T-helper 1 cell (primary cell): Measurements from ENCODE around the gene DSC3.
"Not testable (repeated sequence)": the region's sequence is repeated elsewhere in the genome, so short reads cannot be mapped to it uniquely, and the experiment has no call there.

Source experiments
- DNase-seq, 5 donors: peaks; one replicate each; pipeline ENCODE4 v3.0.0-alpha.2; 2012 to 2020

DSC3 gene

DNA sequence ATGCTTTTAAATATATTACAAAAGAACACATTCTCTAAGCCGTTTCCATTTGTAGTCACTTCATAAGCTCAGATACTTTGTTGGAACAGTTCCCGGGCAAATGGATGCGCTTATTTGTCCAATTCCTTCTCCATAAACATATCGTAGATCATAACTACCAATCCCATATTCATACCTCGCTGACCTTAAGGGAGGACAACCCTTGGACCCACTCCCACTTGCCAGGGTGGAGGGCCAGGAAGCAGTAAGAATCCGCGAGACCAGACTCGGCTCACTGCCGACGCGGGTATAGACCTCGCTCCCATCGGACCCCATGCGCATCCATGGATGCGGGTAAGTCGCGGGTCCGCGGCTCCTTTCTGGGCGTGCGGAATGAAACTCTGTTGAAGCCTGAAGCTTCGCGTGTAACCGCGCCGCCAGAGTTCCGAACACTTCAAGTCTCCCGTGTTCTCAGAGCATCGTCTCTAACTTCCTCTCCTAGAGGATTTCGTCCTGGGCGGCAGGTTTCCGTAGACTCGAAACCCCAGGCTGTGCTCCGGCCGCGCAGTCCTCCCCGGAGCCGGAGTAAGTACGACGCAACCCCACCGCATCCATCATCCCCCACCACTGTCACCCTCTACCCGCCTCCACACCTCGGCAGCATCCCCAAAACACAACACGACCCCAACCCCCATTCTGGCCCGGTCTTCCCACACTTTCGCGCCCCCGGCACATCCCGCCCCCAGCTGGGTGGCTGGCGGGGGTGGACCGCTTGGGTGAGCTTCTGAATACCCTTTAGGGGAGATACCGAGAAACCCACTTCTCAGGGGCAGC lies 1.1 kb downstream of the DSC3 start:
- DNase-seq = no peak

DNA sequence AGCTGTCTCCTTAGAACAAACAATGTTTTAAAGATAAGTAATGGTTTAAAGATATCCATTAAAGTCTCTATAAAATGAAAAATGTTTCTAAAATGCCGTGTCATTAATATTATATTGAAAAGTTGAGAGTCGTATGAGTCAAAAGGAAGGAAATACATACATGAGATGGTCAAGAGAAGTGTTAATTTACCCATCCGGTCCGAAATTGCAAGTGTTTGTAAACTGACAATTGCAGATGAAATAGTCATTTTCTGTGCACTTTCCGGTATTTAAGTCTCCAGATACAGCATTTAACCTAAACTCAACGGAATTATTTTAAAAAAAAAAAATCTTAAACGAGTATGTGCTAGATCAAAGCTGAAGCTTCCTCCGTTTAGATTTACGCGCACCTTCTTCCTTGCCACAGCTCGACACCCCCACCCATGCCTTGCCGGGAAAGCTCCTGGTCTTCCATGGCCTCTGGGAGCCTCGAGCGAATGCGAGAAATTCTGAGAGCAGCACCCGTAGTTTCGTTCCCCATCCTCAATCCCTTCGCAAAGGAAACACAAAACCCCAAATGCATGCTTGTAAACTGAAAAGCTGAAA lies 1.8 kb downstream of the DSC3 start:
- no peak for DNase-seq

DNA sequence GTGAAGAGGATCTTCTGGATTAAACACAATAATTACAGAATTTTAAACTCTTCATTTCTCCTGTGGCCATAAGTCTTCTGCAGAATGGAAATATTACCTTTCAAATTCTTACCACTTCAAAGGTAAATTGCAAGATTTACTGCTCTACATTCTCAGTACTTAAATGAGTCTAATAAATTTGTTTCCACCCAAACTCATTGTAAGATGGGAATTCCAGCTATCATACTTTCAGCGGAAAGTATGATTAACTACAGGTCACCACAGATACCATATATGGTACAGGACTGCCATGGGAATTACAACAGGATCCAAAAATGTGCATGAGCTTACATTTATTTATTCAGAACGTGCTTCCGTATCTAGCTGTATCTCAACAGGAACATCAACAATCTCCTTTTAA lies 3.1 kb downstream of the DSC3 start:
- no peak for DNase-seq

DNA sequence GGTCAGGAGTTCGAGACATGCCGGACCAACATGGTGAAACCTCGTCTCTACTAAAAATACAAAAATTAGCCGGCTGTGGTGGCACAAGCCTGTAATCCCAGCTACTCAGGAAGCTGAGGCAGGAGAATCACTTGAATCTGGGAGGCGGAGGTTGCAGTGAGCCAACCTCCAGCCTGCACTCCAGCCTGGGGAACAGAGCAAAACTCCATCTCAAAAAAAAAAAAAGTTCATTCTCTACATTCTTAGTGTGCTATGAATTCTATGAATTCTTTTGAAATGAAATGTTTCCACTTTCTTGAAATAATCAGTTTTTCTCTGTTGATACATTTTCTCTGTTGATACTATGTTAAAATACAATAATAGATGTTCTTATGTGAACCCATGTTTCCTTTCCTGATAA lies 4.9 kb downstream of the DSC3 start:
- DNase-seq = not testable (repeated sequence)

DNA sequence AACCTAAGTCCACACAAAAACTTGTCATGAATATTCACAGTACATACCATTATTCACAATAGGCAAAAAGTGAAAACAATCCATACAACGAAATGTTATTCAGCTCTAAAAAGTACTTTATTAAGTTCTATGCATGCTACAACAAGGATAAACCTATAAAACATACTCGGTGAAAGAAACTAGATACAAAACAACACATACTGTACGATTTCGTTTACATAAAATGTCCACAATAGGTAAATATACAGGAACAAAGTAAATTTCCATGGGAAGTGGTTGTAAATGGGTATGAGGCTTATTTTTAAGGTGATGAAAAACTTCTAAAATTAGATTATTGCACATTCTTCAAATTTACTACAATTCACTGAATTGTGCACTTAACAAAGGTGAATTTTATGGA lies 8.0 kb downstream of the DSC3 start:
- DNase-seq = no peak

- no peak for DNase-seq
Observed at GRCh38 chr18:31030574-31031278, 11.8 kb downstream of the DSC3 start.

- no peak for DNase-seq
Observed at GRCh38 chr18:31015715-31016434, 26.7 kb downstream of the DSC3 start.

DNA sequence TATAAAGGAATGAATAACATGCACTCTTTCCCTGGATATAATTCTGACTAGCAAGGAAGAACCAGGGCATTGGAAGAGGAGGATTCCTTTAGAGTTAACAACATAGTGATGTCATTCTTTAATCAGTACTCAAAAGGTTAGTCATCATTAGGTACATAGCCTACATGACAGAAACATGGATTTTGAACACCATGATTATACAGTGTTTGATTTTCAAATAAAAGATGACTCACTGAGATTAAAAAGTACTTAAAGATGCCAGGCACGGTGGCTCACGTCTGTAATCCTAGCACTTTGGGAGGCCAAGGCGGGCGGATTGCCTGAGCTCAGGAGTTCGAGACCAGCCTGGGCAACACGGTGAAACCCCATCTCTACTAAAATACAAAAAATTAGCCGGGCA lies 31.1 kb downstream of the DSC3 start:
- not testable (repeated sequence) for DNase-seq

- no peak for DNase-seq
Observed at GRCh38 chr18:31010601-31011000, 31.9 kb downstream of the DSC3 start.

- no peak for DNase-seq
Observed at GRCh38 chr18:30999887-31000628, 42.5 kb downstream of the DSC3 start.

- no peak for DNase-seq
Observed at GRCh38 chr18:30999186-30999585, 43.4 kb downstream of the DSC3 start.

DNA sequence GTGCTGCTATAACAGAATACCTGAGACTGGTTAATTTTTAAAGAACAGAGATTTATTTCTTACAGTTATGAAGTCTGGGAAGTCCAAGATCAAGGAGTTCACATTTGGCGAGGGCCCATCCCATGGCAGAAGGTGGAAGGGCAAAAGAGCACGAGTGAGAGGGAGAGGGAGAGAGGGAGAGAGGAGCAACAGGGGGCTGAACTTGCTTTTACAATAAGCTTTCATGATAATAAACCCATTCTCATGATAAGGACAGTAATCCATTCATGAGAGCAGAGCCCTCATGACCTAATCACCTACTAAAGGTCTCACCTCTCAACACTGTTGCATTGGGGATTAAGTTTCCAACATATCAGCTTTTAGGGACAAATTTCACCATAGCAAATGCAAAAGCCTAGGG lies 45.3 kb downstream of the DSC3 start:
- DNase-seq = no peak

DNA sequence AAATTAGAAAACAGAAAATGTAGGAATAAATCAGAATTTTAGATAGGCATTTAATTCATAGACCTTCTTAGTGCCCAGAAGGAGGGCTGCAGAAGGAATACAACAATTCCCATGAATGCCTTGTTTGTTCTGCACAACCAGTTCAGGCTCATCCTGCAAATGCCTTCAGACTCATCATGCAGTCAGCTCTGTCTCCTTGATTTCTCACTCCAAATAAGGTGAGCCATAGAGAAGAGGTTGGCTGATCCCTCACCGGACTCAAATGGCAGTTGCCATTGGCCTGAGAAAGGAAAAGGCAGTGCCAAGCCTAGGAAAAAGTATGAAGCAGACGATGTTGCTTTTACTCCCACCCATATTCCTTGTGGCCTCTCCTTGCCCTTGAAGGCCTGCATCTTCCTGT lies 50.3 kb downstream of the DSC3 start:
- no peak for DNase-seq

GRCh38 chr18:30991397-30991796 lies 51.1 kb downstream of the DSC3 start:
- DNase-seq = no peak

DNA sequence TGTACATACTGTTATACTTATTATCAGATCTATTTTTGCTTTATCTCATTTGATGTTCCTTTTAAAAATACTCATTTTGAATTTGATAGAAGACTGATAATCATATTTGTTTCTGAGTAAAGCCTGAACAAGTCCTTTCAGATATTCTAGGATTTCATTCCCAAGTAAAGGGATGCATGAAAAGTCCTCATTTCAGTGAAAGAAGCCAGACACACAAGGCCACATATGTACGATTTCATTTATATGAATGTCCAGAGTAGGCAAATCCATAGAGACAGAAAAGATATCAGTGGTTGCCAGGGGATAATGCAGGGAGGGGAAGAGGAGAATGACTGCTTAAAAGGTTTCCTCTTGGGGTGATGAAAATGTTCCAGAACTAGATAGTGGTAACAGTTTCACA lies 53.4 kb downstream of the DSC3 start:
- no peak for DNase-seq

DNA sequence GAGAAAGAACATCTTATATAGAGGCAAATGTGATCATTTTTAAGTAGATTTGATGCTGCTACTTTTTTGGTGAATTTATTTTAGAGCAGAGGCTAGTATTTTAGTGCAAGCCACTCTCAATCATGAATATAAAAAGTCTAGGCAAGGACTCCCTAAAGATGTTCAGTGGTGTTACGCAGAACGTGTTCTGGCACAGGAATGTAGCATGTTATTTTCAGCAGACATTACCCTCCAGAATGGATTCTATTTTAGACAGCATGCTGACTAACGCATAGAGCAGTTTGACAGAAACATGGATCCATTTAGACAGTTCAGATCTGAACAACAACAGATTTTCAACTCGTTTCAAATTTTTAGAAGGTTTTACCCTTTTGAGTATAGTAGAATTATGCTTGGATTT lies 54.1 kb downstream of the DSC3 start:
- DNase-seq = no peak

- DNase-seq = no peak
Observed at GRCh38 chr18:30987467-30988241, 54.9 kb downstream of the DSC3 start.

DNA sequence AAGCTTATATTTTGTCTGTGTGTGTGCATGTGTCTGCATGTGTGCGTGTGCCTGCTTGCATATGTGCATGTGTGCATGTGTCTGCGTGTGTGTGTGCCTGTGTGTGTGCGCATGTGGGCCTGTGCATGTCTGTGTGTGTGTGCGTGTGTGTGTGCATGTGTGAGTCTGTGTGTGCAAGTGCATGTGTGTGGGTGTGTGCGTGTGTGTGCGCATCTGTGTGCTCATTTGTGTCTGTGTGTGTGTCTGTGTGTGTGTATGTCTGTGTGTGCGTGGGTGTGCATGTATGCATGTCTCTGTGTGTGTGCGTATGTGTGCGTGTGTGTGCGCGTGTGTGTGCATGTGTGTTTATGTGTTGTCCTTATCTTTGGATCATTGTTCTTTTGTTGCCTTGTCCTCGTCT lies 56.8 kb downstream of the DSC3 start:
- no peak for DNase-seq

GRCh38 chr18:30982285-30982992 lies 60.1 kb downstream of the DSC3 start:
- no peak for DNase-seq

DNA sequence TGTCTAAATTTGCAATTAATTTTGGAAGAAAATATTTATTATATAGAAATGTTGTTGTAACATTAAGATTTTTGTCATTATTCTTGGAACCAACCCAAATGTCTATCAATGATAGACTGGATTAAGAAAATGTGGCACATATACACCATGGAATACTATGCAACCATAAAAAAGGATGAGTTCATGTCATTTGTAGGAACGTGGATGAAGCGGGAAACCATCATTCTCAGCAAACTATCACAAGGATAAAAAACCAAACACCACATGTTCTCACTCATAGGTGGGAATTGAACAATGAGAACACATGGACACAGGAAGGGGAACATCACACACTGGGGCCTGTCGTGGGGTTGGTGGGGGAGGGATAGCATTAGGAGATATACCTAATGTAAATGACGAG lies 64.5 kb downstream of the DSC3 start:
- DNase-seq = not testable (repeated sequence)

DNA sequence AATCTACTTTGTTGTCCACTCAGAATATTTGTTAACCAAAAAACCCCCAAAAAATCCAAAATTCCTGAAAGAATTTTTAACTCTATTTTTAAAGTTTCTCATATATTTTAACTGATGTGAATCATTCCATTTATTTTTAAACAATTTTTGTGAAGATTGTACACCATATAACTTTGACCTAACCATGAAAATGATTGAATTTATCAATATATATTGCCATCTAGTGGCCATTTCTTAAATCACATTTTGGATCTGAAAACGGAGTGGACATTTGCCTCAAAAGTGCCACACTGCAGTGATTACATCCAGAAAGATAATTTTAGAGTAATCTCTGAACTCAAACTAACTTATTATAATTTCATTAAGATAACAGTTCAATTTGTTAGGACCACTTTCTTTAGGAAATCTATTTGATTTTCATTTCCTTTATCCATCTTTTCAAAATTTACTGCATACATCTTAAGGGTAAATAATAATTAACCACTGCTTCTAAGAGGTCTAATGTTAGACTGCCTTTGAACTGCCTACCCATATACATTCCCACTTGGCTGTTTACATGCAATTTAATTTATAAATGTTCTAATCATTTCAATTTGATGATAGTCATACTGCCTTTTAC lies 71.1 kb downstream of the DSC3 start:
- peak in 1 of 5 donors; percentile 3 for DNase-seq
